ENCODE measurements around the gene OR8G5. TPM values are rescaled to one million over a fixed set of nuclear protein-coding genes. Genes with fewer than 3 reads are reported as not detected.
"Not testable (repeated sequence)": the region's sequence is repeated elsewhere in the genome, so short reads cannot be mapped to it uniquely, and the experiment has no call there.

Gene OR8G5
- total RNA-seq, 4 donors from 2014 or later = not detected

GRCh38 chr11:124233376-124233775 is 22.8 kb upstream of the OR8G5 start:
- TF ChIP-seq CTCF (IDR thresholded peaks at IDR 0.05) (no peak), POLR2A (IDR thresholded peaks at IDR 0.05) (no peak)
- Histone ChIP-seq H3K27me3 (no peaks in the 10 kb centered on the region), H3K36me3 (no peaks in the 10 kb centered on the region), H3K4me3 (replicated peaks in 1 of 3) (no peak overlapping the region), H3K27ac (no peak overlapping the region), H3K4me1 (no peaks in the 10 kb centered on the region), H3K9me3 (no peaks in the 10 kb centered on the region)
- DNase-seq = no peak
- intact Hi-C loops (cut with DNase I) = no loop called here
- WGBS, 2 donors = 43 to 53% methylated on average over 1 of the region's 1 CpG

GRCh38 chr11:124238512-124238911 is 17.7 kb upstream of the OR8G5 start:
- no peak for TF ChIP-seq CTCF (IDR thresholded peaks at IDR 0.05)
- no peak for TF ChIP-seq POLR2A (IDR thresholded peaks at IDR 0.05)
- no peak overlapping the region for H3K4me3 ChIP-seq (replicated peaks in 1 of 3)
- 57 to 72% methylated on average over 5 of the region's 5 CpGs for WGBS, 2 donors

GRCh38 chr11:124240621-124241397 is 15.4 kb upstream of the OR8G5 start, which contains the start of gene OR8G1:
Gene OR8G1 (plus strand): TSS chr11:124241095. CDS start chr11:124249676, 8,581 bp downstream.
- H3K36me3 ChIP-seq = no peaks in the 10 kb centered on the region
- no peak within 1 kb of the TSS for H3K27ac ChIP-seq
- DNase-seq = no peak
- WGBS, 2 donors = 69 to 78% methylated on average over 3 of the region's 3 CpGs
- TF ChIP-seq CTCF (IDR thresholded peaks at IDR 0.05) (no peak), POLR2A (IDR thresholded peaks at IDR 0.05) (no peak)
- no peaks in the 10 kb centered on the region for H3K9me3 ChIP-seq
- no peak within 1 kb of the TSS for H3K4me3 ChIP-seq (replicated peaks in 1 of 3)
- H3K4me1 ChIP-seq = no peaks in the 10 kb centered on the region
- H3K27me3 ChIP-seq = no peaks in the 10 kb centered on the region
- intact Hi-C loops (cut with DNase I) = no loop called here

More at GRCh38 chr11:124238512-124238911, 17.7 kb upstream of the OR8G5 start:
- H3K27me3 ChIP-seq = no peaks in the 10 kb centered on the region
- H3K27ac ChIP-seq = no peak overlapping the region
- no peak for DNase-seq
- H3K4me1 ChIP-seq = no peaks in the 10 kb centered on the region
- intact Hi-C loops (cut with DNase I) = no loop called here
- H3K9me3 ChIP-seq = no peaks in the 10 kb centered on the region
- no peaks in the 10 kb centered on the region for H3K36me3 ChIP-seq

- H3K36me3 ChIP-seq; H3K27ac ChIP-seq; H3K4me1 ChIP-seq; H3K9me3 ChIP-seq; H3K4me3 ChIP-seq (replicated peaks in 1 of 3); intact Hi-C loops (cut with DNase I); DNase-seq; H3K27me3 ChIP-seq: not testable (repeated sequence)
- WGBS, 2 donors = 72 to 74% methylated on average over 3 of the region's 3 CpGs
These were observed 6.3 kb upstream of the OR8G5 start for GRCh38 chr11:124249869-124250268.

DNA sequence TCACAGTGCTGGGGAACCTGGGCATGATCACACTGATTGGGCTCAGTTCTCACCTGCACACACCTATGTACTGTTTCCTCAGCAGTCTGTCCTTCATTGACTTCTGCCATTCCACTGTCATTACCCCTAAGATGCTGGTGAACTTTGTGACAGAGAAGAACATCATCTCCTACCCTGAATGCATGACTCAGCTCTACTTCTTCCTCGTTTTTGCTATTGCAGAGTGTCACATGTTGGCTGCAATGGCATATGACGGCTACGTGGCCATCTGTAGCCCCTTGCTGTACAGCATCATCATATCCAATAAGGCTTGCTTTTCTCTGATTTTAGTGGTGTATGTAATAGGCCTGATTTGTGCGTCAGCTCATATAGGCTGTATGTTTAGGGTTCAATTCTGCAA is 8.9 kb downstream of the OR8G5 start:
- H3K27me3 ChIP-seq; H3K4me1 ChIP-seq; intact Hi-C loops (cut with DNase I); H3K4me3 ChIP-seq (replicated peaks in 1 of 3); H3K27ac ChIP-seq; H3K36me3 ChIP-seq; DNase-seq; H3K9me3 ChIP-seq: not testable (repeated sequence)
- WGBS, 2 donors = 78 to 81% methylated on average over 4 of the region's 4 CpGs

DNA sequence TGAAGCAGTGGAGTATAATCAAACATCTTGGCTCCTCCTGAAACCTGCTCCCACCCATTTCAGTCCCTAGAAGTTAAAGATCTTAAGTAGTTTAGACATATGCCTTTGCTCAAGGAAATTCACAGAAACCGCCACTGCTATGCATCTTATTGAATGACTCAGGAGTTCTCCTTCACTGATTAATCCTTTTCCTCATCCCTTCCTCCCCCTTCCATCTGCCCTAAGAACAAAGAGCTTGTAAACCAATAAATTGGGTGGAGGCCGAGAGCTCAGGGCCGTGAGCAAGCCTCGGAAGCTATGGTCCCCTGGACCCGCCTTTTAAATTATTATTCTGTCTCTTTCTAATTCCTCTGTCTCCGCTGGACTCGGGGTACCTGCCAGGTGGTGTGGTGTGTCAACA is 14.7 kb downstream of the OR8G5 start:
- H3K27ac ChIP-seq; intact Hi-C loops (cut with DNase I); H3K9me3 ChIP-seq; H3K4me3 ChIP-seq (replicated peaks in 1 of 3); H3K36me3 ChIP-seq; H3K4me1 ChIP-seq; H3K27me3 ChIP-seq; DNase-seq: not testable (repeated sequence)
- WGBS, 2 donors = 64 to 69% methylated on average over 7 of the region's 7 CpGs
